Activated CD8-positive, alpha-beta memory T cell treated with anti-CD3 and anti-CD28 coated beads for 4 hours (primary cell): Measurements from ENCODE around the gene PRICKLE4.

ENCODE experiments used
- DNase-seq, 2 donors: peaks; one replicate each; pipeline ENCODE4 v3.0.0-alpha.2; 2020; ENCODE audit warnings: low read depth in 2 of 2

The PRICKLE4 gene

GRCh38 chr6:41780551-41781365 is at the start of gene PRICKLE4:
PRICKLE4 (plus strand) TSS chr6:41780782; CDS start chr6:41783474, 2,692 bp downstream.
- no peak for DNase-seq

GRCh38 chr6:41731561-41732086 is 49.0 kb upstream of the PRICKLE4 start:
- DNase-seq, result no peak

- DNase-seq, result no peak
Measured at GRCh38 chr6:41732149-41732548, 48.4 kb upstream of the PRICKLE4 start.

GRCh38 chr6:41732591-41733359 is 47.8 kb upstream of the PRICKLE4 start:
- peak; percentile 44 to 49 for DNase-seq

- no peak for DNase-seq
Measured at GRCh38 chr6:41733360-41733706, 47.2 kb upstream of the PRICKLE4 start.

GRCh38 chr6:41733707-41734665 is 46.6 kb upstream of the PRICKLE4 start:
- DNase-seq, result peak; percentile 16 to 34

GRCh38 chr6:41734666-41735426 is 45.7 kb upstream of the PRICKLE4 start:
- DNase-seq, result peak; percentile 45 to 50

GRCh38 chr6:41735427-41736185 is 45.0 kb upstream of the PRICKLE4 start, which contains the start of gene TFEB:
TFEB (minus strand) TSS chr6:41735608; CDS start chr6:41691213, 44,395 bp downstream.
- DNase-seq, result peak; percentile 81 to 85

- no peak for DNase-seq
Measured at GRCh38 chr6:41736186-41736733, 44.3 kb upstream of the PRICKLE4 start.

- no peak for DNase-seq
Measured at GRCh38 chr6:41736800-41737555, 43.6 kb upstream of the PRICKLE4 start.

- DNase-seq, result no peak
Measured at GRCh38 chr6:41737591-41738130, 42.9 kb upstream of the PRICKLE4 start.

- no peak for DNase-seq
Measured at GRCh38 chr6:41739041-41739440, 41.5 kb upstream of the PRICKLE4 start.

- no peak for DNase-seq
Measured at GRCh38 chr6:41740366-41741162, 40.0 kb upstream of the PRICKLE4 start.

GRCh38 chr6:41741625-41742490 is 38.7 kb upstream of the PRICKLE4 start:
- no peak for DNase-seq

GRCh38 chr6:41743406-41744235 is 37.0 kb upstream of the PRICKLE4 start:
- no peak for DNase-seq

- no peak for DNase-seq
Measured at GRCh38 chr6:41744236-41744787, 36.3 kb upstream of the PRICKLE4 start.
